Muscle of leg (tissue), 11 donors: ENCODE measurements around the gene ATG9A. TPM values are rescaled to one million over a fixed set of nuclear protein-coding genes. Genes with fewer than 3 reads are reported as not detected.

Experiments used
- DNase-seq: peaks from one replicate; pipeline ENCODE4 v3.0.0; 2013
- H3K27ac ChIP-seq: one replicate; pipeline ENCODE4 v1.5.1; 2013; ENCODE audit warnings: mild to moderate bottlenecking, low read length, control low read depth
- H3K27me3 ChIP-seq: one replicate; pipeline ENCODE4 v1.6.1; 2013; ENCODE audit warnings: low read length; ENCODE audit not compliant: control insufficient read depth, insufficient read depth
- H3K36me3 ChIP-seq: one replicate; pipeline ENCODE4 v1.6.1; 2013; ENCODE audit warnings: low read length; ENCODE audit not compliant: control insufficient read depth, insufficient read depth
- H3K4me1 ChIP-seq: one replicate; pipeline ENCODE4 v1.6.1; 2013; ENCODE audit warnings: low read length; ENCODE audit not compliant: control insufficient read depth, insufficient read depth
- H3K4me3 ChIP-seq: one replicate; pipeline ENCODE4 v1.5.1; 2013; ENCODE audit warnings: low read length, control low read depth
- H3K9me3 ChIP-seq: replicated peaks from 2 replicates; pipeline ENCODE4 v1.6.1; 2013; ENCODE audit warnings: low read depth, low read length; ENCODE audit not compliant: control insufficient read depth
- WGBS: methylation state at CpG from one replicate; pipeline ENCODE4 v1.1.5; 2013; ENCODE audit warnings: missing lambda C conversion rate; ENCODE audit not compliant: insufficient coverage; 5-methylcytosine and 5-hydroxymethylcytosine counted together
- polyA plus RNA-seq, 8 donors: library from polyadenylated mRNA; unstranded; fragments of 120-200 nt; gene quantifications; one replicate each; pipeline versions ENCODE4 v1.2.1 to v1.2.3, GENCODE V29; 2013; ENCODE audit warnings: inconsistent platforms in 1 of 8, low replicate concordance in 1 of 8; ENCODE audit not compliant: insufficient read length in 8 of 8, insufficient read depth in 1 of 8
- total RNA-seq: library from RNA; stranded (reverse); fragments of 120-200 nt; gene quantifications from one replicate; pipeline ENCODE4 v1.2.4, GENCODE V29; 2013

Gene ATG9A
- total and polyA plus RNA-seq, 9 donors, result 13.7 to 35.1 (median 32.0) TPM

GRCh38 chr2:219199470-219200211, 29.8 kb downstream of the ATG9A start:
- H3K27ac ChIP-seq, result no peak overlapping the region
- no peaks in the 10 kb centered on the region for H3K9me3 ChIP-seq
- H3K4me3 ChIP-seq, result no peak overlapping the region
- no peaks in the 10 kb centered on the region for H3K36me3 ChIP-seq
- H3K4me1 ChIP-seq, result no peaks in the 10 kb centered on the region
- H3K27me3 ChIP-seq, result peaks cover 2% of the 10 kb centered on the region
- 87% methylated on average over 5 of the region's 12 CpGs for WGBS
- no peak for DNase-seq

DNA sequence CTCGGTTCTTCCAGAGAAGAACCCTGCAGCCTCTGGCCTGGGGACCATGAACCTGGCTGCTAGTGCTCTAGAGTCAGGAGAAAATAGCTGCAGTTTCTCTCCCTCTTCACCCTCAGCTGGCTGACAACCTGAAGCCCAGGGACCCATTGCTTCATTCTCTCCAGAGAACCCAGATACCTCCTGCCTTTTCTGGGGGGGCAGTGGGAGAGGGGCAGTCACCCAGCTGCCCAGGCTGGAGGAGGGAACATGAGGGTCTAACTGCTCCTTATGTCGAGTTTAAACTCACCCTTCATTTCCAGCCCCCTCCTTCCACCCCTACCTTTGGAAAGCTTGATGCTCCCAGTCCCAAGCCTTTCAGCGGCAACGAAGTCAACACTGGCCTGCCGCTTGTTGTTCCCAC, 30.5 kb downstream of the ATG9A start:
- Histone ChIP-seq H3K27ac (no peak overlapping the region), H3K9me3 (no peaks in the 10 kb centered on the region), H3K4me3 (no peak overlapping the region), H3K36me3 (no peaks in the 10 kb centered on the region), H3K27me3 (peaks cover 2% of the 10 kb centered on the region), H3K4me1 (no peaks in the 10 kb centered on the region)
- WGBS, result 78% methylated on average over 4 of the region's 5 CpGs
- no peak for DNase-seq

GRCh38 chr2:219197388-219197787, 32.0 kb downstream of the ATG9A start:
- Histone ChIP-seq H3K27ac (no peak overlapping the region), H3K9me3 (no peaks in the 10 kb centered on the region), H3K27me3 (peaks cover 2% of the 10 kb centered on the region), H3K36me3 (no peaks in the 10 kb centered on the region), H3K4me1 (no peaks in the 10 kb centered on the region), H3K4me3 (no peak overlapping the region)
- WGBS, result no CpG with 5 or more reads among the region's 1 CpG
- DNase-seq, result no peak

DNA sequence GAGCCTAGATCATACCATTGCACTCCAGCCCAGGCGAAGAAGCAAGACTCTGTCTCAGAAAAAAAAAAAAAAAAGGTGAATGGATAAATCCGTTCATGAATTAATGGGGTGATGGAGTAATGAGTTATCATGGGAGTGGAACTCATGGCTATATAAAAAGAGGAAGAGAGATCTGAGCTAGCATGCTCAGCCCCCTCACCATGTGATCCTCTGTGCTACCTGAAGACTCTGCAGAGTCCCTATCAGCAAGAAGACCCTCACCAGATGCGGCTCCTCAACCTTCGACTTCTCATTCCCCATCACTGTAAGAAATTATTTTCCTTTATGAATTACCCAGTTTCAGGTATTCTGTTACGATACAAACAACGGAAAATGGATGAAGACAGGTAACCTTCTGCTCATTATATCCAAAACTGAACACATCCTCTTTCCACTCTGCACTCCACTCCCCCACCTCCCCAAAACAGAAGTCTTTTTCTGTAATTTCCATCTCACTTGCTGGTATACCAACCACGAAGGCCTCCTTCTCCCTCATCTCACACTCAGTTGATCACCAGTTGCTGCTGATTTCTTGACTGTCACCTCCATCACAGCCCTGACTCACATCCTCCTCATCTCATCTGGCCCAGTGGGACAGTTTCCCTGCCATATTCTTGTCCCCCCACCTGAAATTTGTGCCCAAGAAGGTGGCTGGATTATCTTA, 42.5 kb downstream of the ATG9A start:
- no peaks in the 10 kb centered on the region for H3K9me3 ChIP-seq
- peaks cover 23% of the 10 kb centered on the region for H3K36me3 ChIP-seq
- H3K4me1 ChIP-seq, result no peaks in the 10 kb centered on the region
- no peak overlapping the region for H3K27ac ChIP-seq
- H3K4me3 ChIP-seq, result no peak overlapping the region
- WGBS, result 86% methylated on average over 4 of the region's 7 CpGs
- H3K27me3 ChIP-seq, result no peaks in the 10 kb centered on the region
- DNase-seq, result no peak

DNA sequence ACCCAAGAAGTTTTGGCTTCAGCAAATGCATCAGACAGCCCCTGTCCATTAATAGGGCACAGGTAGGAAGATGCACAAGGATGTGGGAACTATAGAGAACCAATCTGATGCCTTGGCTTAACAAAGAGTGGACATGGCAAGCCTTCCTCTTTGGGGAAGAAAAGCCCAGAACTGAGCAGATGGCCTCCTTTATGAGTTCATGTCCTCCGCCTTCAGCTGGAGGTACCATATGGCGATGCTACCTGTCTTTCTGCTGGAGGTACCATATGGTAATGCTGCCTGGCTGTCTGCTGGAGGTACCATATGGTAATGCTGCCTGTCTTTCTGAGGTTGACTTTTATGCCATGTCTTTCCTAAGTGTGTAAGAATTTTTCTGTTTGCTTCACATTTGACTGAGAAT, 45.3 kb downstream of the ATG9A start:
- Histone ChIP-seq H3K4me3 (no peak overlapping the region), H3K9me3 (no peaks in the 10 kb centered on the region), H3K27ac (no peak overlapping the region), H3K36me3 (peaks cover 49% of the 10 kb centered on the region), H3K4me1 (peaks cover 4% of the 10 kb centered on the region), H3K27me3 (no peaks in the 10 kb centered on the region)
- WGBS, result 94% methylated on average over 2 of the region's 2 CpGs
- DNase-seq, result no peak

GRCh38 chr2:219183151-219183772, 46.2 kb downstream of the ATG9A start:
- 98% methylated on average over 5 of the region's 6 CpGs for WGBS
- Histone ChIP-seq H3K36me3 (peaks cover 49% of the 10 kb centered on the region), H3K27me3 (no peaks in the 10 kb centered on the region), H3K9me3 (no peaks in the 10 kb centered on the region), H3K4me3 (no peak overlapping the region), H3K4me1 (peaks cover 9% of the 10 kb centered on the region), H3K27ac (no peak overlapping the region)
- no peak for DNase-seq

DNA sequence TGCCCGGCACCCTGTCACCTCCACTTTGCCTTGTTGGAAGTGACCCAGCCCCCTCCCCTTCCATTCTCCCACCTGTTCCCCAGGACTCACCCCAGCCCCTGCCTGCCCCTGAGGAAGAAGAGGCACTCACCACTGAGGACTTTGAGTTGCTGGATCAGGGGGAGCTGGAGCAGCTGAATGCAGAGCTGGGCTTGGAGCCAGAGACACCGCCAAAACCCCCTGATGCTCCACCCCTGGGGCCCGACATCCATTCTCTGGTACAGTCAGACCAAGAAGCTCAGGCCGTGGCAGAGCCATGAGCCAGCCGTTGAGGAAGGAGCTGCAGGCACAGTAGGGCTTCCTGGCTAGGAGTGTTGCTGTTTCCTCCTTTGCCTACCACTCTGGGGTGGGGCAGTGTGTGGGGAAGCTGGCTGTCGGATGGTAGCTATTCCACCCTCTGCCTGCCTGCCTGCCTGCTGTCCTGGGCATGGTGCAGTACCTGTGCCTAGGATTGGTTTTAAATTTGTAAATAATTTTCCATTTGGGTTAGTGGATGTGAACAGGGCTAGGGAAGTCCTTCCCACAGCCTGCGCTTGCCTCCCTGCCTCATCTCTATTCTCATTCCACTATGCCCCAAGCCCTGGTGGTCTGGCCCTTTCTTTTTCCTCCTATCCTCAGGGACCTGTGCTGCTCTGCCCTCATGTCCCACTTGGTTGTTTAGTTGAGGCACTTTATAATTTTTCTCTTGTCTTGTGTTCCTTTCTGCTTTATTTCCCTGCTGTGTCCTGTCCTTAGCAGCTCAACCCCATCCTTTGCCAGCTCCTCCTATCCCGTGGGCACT, 46.9 kb downstream of the ATG9A start:
- H3K27ac ChIP-seq, result no peak overlapping the region
- DNase-seq, result no peak
- peaks cover 49% of the 10 kb centered on the region for H3K36me3 ChIP-seq

DNA sequence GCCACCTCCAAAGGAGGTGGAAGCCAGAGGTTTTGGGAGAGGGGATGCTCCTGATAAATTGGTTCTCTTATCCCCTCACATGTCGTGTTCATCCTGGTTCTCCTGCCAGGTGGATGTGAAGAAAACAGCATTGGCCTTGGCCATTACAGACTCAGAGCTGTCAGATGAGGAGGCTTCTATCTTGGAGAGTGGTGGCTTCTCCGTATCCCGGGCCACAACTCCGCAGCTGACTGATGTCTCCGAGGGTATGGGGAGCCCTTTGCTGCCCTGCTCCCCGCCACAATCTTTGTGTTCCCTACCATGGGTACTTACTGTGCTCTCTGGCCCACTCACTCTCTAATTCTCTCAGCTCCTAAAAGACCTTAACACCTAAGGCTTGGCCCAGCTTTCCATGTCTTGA, 47.9 kb downstream of the ATG9A start:
- H3K36me3 ChIP-seq, result peaks cover 49% of the 10 kb centered on the region
- H3K9me3 ChIP-seq, result no peaks in the 10 kb centered on the region
- no peaks in the 10 kb centered on the region for H3K27me3 ChIP-seq
- no peak overlapping the region for H3K27ac ChIP-seq
- 100% methylated on average over 5 of the region's 6 CpGs for WGBS
- DNase-seq, result no peak
- peaks cover 11% of the 10 kb centered on the region for H3K4me1 ChIP-seq
- H3K4me3 ChIP-seq, result no peak overlapping the region

More for the DNA sequence above, 46.9 kb downstream of the ATG9A start:
- 58% methylated on average over 4 of the region's 8 CpGs for WGBS
- H3K27me3 ChIP-seq, result no peaks in the 10 kb centered on the region
- H3K4me1 ChIP-seq, result peaks cover 10% of the 10 kb centered on the region
- H3K9me3 ChIP-seq, result no peaks in the 10 kb centered on the region
- H3K4me3 ChIP-seq, result no peak overlapping the region

DNA sequence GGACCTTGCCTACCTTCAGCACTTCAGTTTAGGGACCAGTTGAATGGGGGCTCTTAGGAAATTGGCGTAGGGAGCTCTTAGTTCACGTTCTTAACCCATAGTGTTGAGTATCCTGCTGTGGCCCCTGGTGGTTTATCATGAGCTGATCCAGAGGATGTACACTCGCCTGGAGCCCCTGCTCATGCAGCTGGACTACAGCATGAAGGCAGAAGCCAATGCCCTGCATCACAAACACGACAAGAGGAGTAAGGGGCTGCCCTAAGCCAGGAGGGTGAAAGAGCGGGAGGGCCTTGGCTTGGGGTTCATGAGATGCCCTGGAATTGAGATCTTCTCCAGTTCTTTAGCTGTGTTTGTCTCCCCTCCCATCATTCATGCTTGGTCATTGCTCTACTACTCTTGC, 48.5 kb downstream of the ATG9A start:
- 94% methylated on average over 5 of the region's 5 CpGs for WGBS
- Histone ChIP-seq H3K27me3 (no peaks in the 10 kb centered on the region), H3K9me3 (no peaks in the 10 kb centered on the region), H3K36me3 (peaks cover 49% of the 10 kb centered on the region), H3K4me1 (peaks cover 13% of the 10 kb centered on the region), H3K27ac (no peak overlapping the region), H3K4me3 (no peak overlapping the region)
- no peak for DNase-seq
